Smooth muscle cell of the brain vasculature (primary cell): ENCODE results near the gene USP40.

ENCODE experiments used
- DNase-seq: peaks from one replicate; pipeline ENCODE4 v3.0.0-alpha.2; 2012; ENCODE audit warnings: low read depth, low spot score

Gene USP40

GRCh38 chr2:233556881-233557736, 9.5 kb downstream of the USP40 start:
- peak; percentile 23 for DNase-seq

DNA sequence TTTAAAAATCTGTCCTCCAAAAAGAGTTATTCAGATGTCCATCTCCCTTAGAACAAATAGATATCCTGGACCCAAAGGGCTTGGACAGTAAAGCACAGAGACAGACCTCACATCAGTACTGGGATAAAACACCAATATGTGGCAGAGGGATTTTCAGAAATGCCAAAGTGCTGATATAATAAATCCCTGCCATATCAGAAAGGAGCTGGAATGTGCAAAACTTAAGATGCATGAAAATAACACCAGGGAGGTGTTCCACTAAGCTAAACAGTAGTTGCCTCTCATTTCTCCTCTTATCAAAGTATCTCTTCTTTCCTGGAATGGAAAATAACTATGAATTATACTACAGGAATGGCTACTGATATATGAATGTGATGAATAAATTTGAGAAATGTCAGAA, 13.2 kb downstream of the USP40 start:
- DNase-seq: no peak

GRCh38 chr2:233551491-233551890, 15.1 kb downstream of the USP40 start:
- DNase-seq: no peak

GRCh38 chr2:233546774-233547173, 19.8 kb downstream of the USP40 start:
- DNase-seq: no peak

- no peak for DNase-seq
Measured at GRCh38 chr2:233546101-233546500, 20.5 kb downstream of the USP40 start.

DNA sequence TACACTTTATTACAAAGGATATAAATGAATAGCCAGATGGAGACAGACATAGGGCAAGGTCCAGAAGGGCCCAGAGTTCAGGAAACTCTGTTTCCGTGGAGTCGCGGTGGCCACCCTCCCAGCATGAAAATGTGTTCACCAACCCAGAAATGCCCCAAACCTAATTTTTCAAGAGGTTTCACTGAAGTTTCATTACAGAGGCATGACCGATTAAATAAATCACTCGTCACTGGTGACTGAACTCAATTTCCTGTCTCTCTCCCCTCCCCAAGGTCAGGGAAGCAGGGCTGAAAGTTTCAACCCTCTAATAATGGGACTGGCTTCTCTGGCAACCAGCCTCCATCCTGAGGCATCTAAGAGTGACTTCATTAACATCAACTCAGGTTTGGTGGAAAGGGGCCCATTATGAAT, 22.4 kb downstream of the USP40 start:
- DNase-seq: no peak

DNA sequence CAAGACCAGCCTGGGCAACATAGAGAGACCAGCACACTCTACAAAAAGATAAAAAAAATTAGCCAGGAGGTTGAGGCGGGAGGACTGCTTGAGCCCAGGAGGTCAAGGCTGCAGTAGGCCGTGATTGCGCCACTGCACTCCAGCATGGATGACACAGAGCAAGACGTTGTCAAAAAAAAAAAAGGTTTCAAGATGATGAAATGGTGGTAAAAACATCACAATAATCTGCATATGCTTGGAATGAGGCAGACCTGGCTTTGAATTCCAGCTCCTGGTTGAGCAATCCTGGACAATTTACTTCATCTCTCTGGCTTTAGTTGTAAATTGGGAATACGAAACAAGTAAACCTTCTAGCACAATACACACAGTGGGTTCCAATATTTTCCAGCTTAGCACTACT, 24.1 kb downstream of the USP40 start:
- DNase-seq: no peak

DNA sequence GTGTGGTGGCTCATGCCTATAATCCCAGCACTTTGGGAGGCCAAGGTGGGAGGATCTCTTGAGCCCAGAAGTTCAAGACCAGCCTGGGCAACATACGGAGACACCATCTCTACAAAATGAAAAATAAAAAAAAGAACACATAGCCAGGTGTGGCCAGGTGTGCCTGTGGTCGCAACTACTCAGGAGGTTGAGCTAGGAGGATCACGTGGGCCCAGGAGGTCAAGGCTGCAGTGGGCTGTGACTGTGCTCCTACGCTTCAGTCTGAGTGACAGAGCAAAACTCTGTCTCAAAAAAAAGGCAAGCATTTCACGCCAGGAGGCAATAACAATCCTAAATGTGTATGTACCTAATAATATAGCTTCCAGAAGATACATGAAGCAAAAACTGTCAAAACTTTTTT, 27.8 kb downstream of the USP40 start:
- no peak for DNase-seq

GRCh38 chr2:233535271-233535670, 31.3 kb downstream of the USP40 start:
- no peak for DNase-seq

GRCh38 chr2:233532971-233533370, 33.6 kb downstream of the USP40 start:
- DNase-seq: no peak

- no peak for DNase-seq
Measured at GRCh38 chr2:233531955-233532354, 34.6 kb downstream of the USP40 start.

DNA sequence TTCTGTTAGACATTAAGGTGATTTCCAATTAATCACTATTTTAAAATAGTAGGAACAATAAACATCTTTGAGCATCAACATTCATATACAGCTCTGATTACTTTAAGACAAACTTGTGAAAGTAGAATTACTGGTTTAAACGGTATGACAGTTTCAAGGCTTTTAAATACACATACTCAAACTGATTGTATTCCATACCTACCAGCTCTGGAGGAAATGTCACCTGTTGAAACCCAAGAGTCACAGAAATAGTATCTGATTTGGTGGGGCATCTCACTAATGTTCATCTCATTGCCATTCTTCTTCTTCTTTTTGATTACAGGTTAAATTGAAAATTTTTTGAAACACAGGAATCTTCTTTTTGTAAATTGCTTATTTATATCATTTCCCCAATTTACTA, 36.2 kb downstream of the USP40 start:
- DNase-seq: no peak

DNA sequence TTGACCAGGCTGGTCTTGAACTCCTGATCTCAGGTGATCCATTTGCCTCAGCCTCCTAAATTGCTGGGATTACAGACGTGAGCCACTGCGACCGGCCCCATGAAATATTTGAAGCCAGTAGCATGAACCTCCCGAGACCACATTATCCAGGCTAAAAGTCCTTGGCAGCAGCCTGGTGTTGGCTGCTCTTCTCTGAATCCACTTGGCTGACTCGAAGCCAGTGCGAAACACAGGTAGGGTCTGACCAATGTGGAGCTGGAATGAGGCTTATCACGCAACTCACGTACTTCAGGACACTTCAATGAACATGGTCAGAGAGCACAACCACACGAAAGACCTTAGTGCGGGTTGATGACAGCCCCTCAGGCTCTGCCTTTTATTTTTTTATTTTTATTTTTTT, 38.4 kb downstream of the USP40 start:
- DNase-seq: no peak

DNA sequence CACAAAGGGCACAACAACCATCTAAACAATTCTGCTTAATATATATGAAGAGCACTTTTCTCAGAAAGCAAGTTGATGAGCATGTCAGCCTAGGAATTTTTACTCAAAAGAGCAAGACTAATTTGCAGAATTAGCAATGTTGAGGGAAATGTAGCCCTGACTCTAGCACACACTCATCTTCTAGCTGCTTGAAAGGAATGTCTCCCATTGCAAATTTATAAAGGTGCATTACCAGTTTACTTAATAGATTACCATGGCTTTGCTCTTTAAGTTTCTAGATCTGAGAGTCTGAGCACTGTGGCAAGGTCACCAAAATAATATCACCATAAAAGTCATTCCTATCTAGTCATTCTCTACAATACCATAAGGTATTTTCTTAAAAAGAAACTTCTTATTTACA, 40.8 kb downstream of the USP40 start:
- DNase-seq: no peak

DNA sequence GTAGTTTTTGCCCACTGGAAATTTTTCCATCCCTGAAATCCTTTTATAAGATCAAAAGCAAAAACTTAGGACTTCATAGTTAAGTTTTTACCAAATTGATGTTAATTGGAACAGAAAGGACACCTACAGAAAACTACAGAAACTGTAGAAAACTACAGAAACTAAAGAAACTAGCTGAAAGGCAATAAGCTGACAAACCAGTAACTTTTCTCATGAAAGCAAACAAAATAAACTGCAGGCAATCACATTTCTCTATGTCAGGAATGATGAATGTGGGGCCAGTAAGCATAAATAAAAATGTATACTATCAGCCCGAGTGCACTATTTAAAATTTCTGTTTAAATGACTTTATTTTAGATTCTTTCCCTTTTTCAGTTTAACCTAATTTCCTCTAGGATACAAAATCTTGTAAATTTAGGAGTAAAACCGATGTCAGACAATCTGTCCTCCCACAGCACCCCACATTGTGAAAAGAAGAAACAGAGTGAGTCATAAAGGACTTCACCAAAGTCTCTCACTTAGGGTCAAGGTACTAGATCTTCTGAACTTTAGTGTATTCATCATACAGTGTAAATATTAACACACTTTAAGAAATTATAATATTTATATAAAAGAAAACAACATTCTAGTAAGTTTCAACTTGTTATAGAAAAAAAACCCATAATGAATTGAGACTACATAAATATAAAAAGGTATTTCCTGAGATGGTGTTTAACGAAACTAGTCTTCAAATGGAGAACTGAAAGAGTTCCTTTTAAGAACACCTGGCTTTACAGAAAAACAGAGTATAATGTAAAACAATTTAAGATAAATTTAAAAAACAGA, 46.6 kb downstream of the USP40 start:
- DNase-seq: no peak

- no peak for DNase-seq
Measured at GRCh38 chr2:233513953-233514655, 52.5 kb downstream of the USP40 start.

DNA sequence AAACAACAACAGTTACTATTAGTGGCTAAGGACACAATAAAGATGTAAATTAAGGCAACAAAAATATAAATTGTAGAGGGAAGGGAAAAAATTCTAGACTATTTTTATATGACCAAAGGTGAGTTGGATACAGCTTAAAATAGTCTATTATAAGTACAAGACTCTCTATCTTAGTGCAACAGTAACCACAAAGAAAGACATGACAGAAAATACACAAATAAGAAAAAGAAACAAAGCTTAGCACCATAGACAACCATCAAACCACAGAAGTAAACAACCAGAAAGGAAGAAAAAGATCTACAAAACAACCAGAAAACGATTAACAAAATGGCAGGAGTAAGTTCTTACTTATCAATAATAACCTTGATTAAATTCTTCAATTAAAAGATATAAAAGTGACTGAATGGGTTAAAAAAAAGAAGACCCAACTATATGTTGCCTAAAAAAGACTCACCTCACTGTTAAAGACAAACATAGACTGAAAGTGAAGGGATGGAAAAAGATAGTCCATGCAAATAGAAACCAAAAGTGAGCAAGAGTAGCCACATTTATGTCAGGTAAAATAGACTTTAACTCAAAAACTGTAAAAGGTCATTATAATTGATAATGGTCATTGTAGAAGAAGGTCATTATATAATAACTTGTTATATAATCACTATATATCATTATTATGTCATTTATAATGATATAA, 62.5 kb downstream of the USP40 start:
- DNase-seq: no peak

GRCh38 chr2:233503481-233503880, 63.1 kb downstream of the USP40 start:
- DNase-seq: no peak

DNA sequence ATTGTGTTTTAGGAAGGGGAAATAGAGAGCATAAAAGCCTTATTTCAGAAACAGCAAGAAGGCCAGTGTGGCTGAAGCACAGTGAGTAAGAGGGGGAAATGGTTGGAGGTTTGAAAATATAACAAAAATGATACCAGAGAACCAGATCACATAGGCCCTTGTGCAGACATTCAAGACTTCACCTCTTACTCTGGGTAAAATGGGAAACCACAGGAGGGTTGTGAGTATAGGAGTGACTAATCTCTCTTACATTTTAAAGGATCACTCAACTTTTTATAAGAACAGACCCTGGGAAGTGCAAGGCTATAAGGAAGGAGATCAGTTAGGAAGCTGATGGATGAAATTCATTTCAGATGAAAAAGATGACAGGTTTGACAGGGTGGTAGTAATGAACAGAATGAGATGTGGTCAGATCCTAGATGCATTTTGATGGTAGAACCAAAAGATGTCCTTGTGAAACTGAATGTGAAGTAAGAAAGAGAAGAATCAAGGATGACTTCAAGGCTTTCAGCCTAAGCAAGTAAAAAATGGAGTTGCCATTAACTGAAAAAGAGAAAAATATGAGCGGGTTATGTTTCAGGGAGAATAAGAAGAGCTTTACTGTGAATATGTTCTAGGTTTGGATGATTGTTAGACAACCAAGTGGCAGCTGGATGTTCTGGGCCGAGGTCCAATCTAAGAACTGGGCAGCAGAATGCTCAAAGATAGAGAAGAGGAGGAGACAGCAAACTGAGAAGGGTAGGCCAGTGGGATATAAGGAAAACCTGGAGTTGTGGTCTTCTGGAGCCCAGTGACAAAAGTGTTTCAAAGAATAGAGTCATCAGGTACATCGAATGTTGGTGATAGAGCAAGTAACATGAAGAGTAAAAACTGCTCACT, 65.1 kb downstream of the USP40 start:
- no peak for DNase-seq

DNA sequence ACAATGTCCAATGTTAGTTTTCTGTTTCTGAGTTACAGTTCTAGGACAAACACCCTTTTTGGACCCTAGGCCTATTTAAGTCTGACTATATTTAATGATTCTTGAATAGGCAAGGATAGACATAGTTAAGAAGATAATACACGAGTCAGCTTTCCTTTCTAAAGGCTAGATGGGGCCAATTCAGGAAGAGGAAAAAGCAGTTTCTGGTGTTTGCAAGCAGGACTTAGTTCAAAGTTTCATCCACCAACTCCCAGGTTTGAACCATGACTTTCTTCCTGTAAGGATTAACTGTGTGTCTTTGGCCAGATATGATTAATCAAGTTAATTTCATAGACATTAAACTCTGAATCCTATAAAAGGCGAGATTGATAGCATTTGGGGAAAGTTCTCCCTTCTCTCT, 66.7 kb downstream of the USP40 start:
- DNase-seq: no peak

- no peak for DNase-seq
Measured at GRCh38 chr2:233498126-233498525, 68.5 kb downstream of the USP40 start.
